H1 (cell line): ENCODE measurements around the gene SLC13A5. TPM values are rescaled to one million over a fixed set of nuclear protein-coding genes. Genes with fewer than 3 reads are reported as not detected.

ENCODE experiments used
- CTCF ChIA-PET: fragments of 300-600 bp; sonication (Branson Sonifier 250); formaldehyde crosslinking; loops from one replicate; lab custom pipeline; 2021; ENCODE audit not compliant: partially characterized antibody; lab: Charles Lee
- POLR2A ChIA-PET: fragments of 300-600 bp; sonication (Branson Sonifier 250); formaldehyde crosslinking; loops from one replicate; lab custom pipeline; 2021; ENCODE audit warnings: inconsistent platforms; ENCODE audit not compliant: partially characterized antibody; lab: Charles Lee
- DNase-seq, 2 experiments: peaks; one replicate each; pipeline versions ENCODE4 v3.0.0 to v3.0.0-alpha.2; 2010 to 2022; ENCODE audit warnings: low spot score in 2 of 2, low read depth in 1 of 2, mixed read lengths in 1 of 2
- FAIRE-seq: peaks from 2 replicates; lab custom pipeline; 2011; peaks lifted over from hg19 to GRCh38; lab: Jason Lieb, UNC
- H2AFZ ChIP-seq: 2 replicates; pipeline ENCODE4 v1.8.1; 2012; ENCODE audit warnings: low read length, inconsistent platforms
- H2AK5ac ChIP-seq: 2 replicates; pipeline ENCODE4 v1.6.1; 2013; ENCODE audit warnings: low read depth, low read length
- H2BK120ac ChIP-seq: replicated peaks from 2 replicates; pipeline ENCODE3; 2013; ENCODE audit warnings: low read depth, low read length, inconsistent platforms
- H2BK12ac ChIP-seq: 2 replicates; pipeline ENCODE4 v1.6.1; 2013; ENCODE audit warnings: low read depth, low read length
- H2BK15ac ChIP-seq: 2 replicates; pipeline ENCODE4 v1.6.1; 2013; ENCODE audit warnings: low read length
- H2BK20ac ChIP-seq: 2 replicates; pipeline ENCODE4 v1.6.1; 2013; ENCODE audit warnings: low read length
- H2BK5ac ChIP-seq: 2 replicates; pipeline ENCODE4 v1.6.1; 2013; ENCODE audit warnings: low read depth, low read length
- H3K14ac ChIP-seq: 2 replicates; pipeline ENCODE4 v1.6.1; 2013; ENCODE audit warnings: inconsistent platforms; ENCODE audit not compliant: insufficient read length
- H3K18ac ChIP-seq: 2 replicates; pipeline ENCODE4 v1.6.1; 2013; ENCODE audit warnings: low read length; ENCODE audit errors: extremely low read depth
- H3K23ac ChIP-seq: 2 replicates; pipeline ENCODE4 v1.6.1; 2013; ENCODE audit warnings: inconsistent platforms; ENCODE audit not compliant: insufficient read length
- H3K23me2 ChIP-seq: 2 replicates; pipeline ENCODE4 v1.6.1; 2013; ENCODE audit warnings: low read depth, low read length
- H3K27ac ChIP-seq: 2 replicates; pipeline ENCODE4 v1.6.1; 2011; ENCODE audit warnings: low read depth, low read length, inconsistent platforms
- H3K27me3 ChIP-seq, 4 experiments: replicated peaks in 1 of 4; 1 replicate in 1 of 4; 2 replicates in 3 of 4; pipeline versions ENCODE4 v1.6.1 to v1.8.1; 2011 to 2013; ENCODE audit warnings: low read length in 3 of 4, mild to moderate bottlenecking in 3 of 4, inconsistent platforms in 2 of 4, mixed read lengths in 2 of 4, moderate library complexity in 1 of 4; ENCODE audit not compliant: control insufficient read depth in 3 of 4, insufficient read depth in 3 of 4; ENCODE audit errors: extremely low read depth in 1 of 4
- H3K36me3 ChIP-seq, 4 experiments: 2 replicates each; pipeline versions ENCODE4 v1.6.1 to v1.8.1; 2011 to 2013; ENCODE audit warnings: mild to moderate bottlenecking in 4 of 4, low read length in 3 of 4, moderate library complexity in 2 of 4, control low read depth in 1 of 4, inconsistent platforms in 1 of 4; ENCODE audit not compliant: insufficient read depth in 4 of 4, control insufficient read depth in 2 of 4
- H3K4ac ChIP-seq: replicated peaks from 2 replicates; pipeline ENCODE3; 2013; ENCODE audit warnings: low read length, low read depth, mixed read lengths, inconsistent platforms; ENCODE audit not compliant: insufficient read length
- H3K4me1 ChIP-seq, 4 experiments: replicated peaks in 1 of 4; 1 replicate in 1 of 4; 2 replicates in 3 of 4; pipeline versions ENCODE4 v1.6.1 to v1.8.1; 2011 to 2013; ENCODE audit warnings: low read length in 3 of 4, inconsistent platforms in 2 of 4, mixed read lengths in 1 of 4; ENCODE audit not compliant: insufficient read depth in 4 of 4, control insufficient read depth in 3 of 4
- H3K4me2 ChIP-seq, 2 experiments: 2 replicates each; pipeline versions ENCODE4 v1.6.1 to v1.8.1; 2011 to 2013; ENCODE audit warnings: low read depth in 2 of 2, low read length in 2 of 2, control low read depth in 1 of 2, inconsistent platforms in 1 of 2, mild to moderate bottlenecking in 1 of 2; ENCODE audit not compliant: insufficient read depth in 1 of 2
- H3K4me3 ChIP-seq, 4 experiments: fragments of 200-600, 300-600 bp in 1 of 4; sonication (generic), shearing (Covaris generic), sonication (Bioruptor Twin) in 1 of 4; 2 replicates each; pipeline versions ENCODE4 v1.5.1 to v1.8.1; 2011 to 2016; ENCODE audit warnings: low read length in 4 of 4, low read depth in 3 of 4, control low read depth in 2 of 4, inconsistent platforms in 2 of 4, mild to moderate bottlenecking in 2 of 4, mixed read lengths in 1 of 4, moderate library complexity in 1 of 4; ENCODE audit not compliant: insufficient read depth in 2 of 4; ENCODE audit errors: extremely low read depth in 1 of 4
- H3K56ac ChIP-seq: replicated peaks from 2 replicates; pipeline ENCODE3; 2013; ENCODE audit warnings: low read depth, mild to moderate bottlenecking, mixed read lengths, low read length, inconsistent platforms; ENCODE audit not compliant: insufficient read length
- H3K79me1 ChIP-seq: 2 replicates; pipeline ENCODE4 v1.6.1; 2013; ENCODE audit warnings: low read depth, low read length, control low read depth
- H3K79me2 ChIP-seq, 2 experiments: 2 replicates each; pipeline versions ENCODE4 v1.6.1 to v1.8.1; 2012 to 2013; ENCODE audit warnings: low read length in 2 of 2, mild to moderate bottlenecking in 2 of 2, inconsistent platforms in 1 of 2; ENCODE audit not compliant: insufficient read depth in 2 of 2, control insufficient read depth in 1 of 2
- H3K9ac ChIP-seq, 4 experiments: replicated peaks in 1 of 4; 1 replicate in 1 of 4; 2 replicates in 3 of 4; pipeline versions ENCODE4 v1.6.1 to v1.8.1; 2011 to 2013; ENCODE audit warnings: low read depth in 3 of 4, low read length in 3 of 4, control low read depth in 2 of 4, mild to moderate bottlenecking in 2 of 4, moderate library complexity in 2 of 4, inconsistent platforms in 1 of 4; ENCODE audit errors: extremely low read depth in 1 of 4
- H3K9me3 ChIP-seq, 2 experiments: 2 replicates each; pipeline versions ENCODE4 v1.6.1 to v1.8.1; 2012 to 2013; ENCODE audit warnings: mild to moderate bottlenecking in 2 of 2, moderate library complexity in 2 of 2, control low read depth in 1 of 2, inconsistent platforms in 1 of 2, low read depth in 1 of 2, low read length in 1 of 2, mixed read lengths in 1 of 2; ENCODE audit not compliant: insufficient read depth in 2 of 2
- H4K20me1 ChIP-seq, 2 experiments: replicated peaks in 1 of 2; 2 replicates each; pipeline versions ENCODE3 to v1.8.1; 2011 to 2013; ENCODE audit warnings: inconsistent platforms in 2 of 2, low read length in 2 of 2, mild to moderate bottlenecking in 1 of 2; ENCODE audit not compliant: insufficient read depth in 2 of 2, control insufficient read depth in 1 of 2
- H4K5ac ChIP-seq: 2 replicates; pipeline ENCODE4 v1.6.1; 2013; ENCODE audit warnings: low read length, low read depth, mixed read lengths, inconsistent platforms; ENCODE audit not compliant: insufficient read length
- H4K8ac ChIP-seq: 2 replicates; pipeline ENCODE4 v1.8.0; 2013; ENCODE audit warnings: mild to moderate bottlenecking, moderate library complexity, low read length, inconsistent platforms; ENCODE audit not compliant: insufficient read depth; ENCODE audit errors: extremely low read depth
- H4K91ac ChIP-seq: replicated peaks from 2 replicates; pipeline ENCODE3; 2013; ENCODE audit warnings: low read length, mixed read lengths, inconsistent platforms; ENCODE audit not compliant: insufficient read length
- ATF3 ChIP-seq: IDR thresholded peaks from 2 replicates; pipeline ENCODE4 v1.6.1; 2011; ENCODE audit warnings: low read depth, mild to moderate bottlenecking, low read length; ENCODE audit not compliant: insufficient read depth
- CBX5 ChIP-seq: fragments of 300-800, 300-1000 bp; sonication (generic); IDR thresholded peaks from 2 replicates; pipeline ENCODE4 v1.7.1; 2016; ENCODE audit warnings: antibody characterized with exemption, low read length, low read depth
- CBX8 ChIP-seq: fragments of 300-800, 300-1000 bp; sonication (generic); IDR thresholded peaks from 2 replicates; pipeline ENCODE4 v1.7.1; 2016; ENCODE audit warnings: low read depth, low read length, borderline replicate concordance
- EGR1 ChIP-seq: IDR thresholded peaks from 2 replicates; pipeline ENCODE4 v1.6.1; 2011; ENCODE audit warnings: low read depth, low read length, borderline replicate concordance
- HDAC2 ChIP-seq, 2 experiments: fragments of 300-600 bp in 1 of 2; sonication (generic) in 1 of 2; IDR thresholded peaks; 2 replicates each; pipeline ENCODE4 v1.6.1; 2011 to 2012; ENCODE audit warnings: low read depth in 2 of 2, low read length in 2 of 2, mild to moderate bottlenecking in 2 of 2, moderate library complexity in 2 of 2, borderline replicate concordance in 1 of 2, inconsistent platforms in 1 of 2
- KDM5A ChIP-seq: fragments of 200-600 bp; IDR thresholded peaks from 2 replicates; pipeline ENCODE4 v1.7.1; 2012; ENCODE audit warnings: mild to moderate bottlenecking, low read length, inconsistent platforms, mixed read lengths
- PHF8 ChIP-seq: fragments of 200-600 bp; sonication (generic); conservative IDR thresholded peaks from 2 replicates; pipeline ENCODE4 v1.7.1; 2012; ENCODE audit warnings: low read depth, mild to moderate bottlenecking, inconsistent platforms, low read length, moderate library complexity
- POLR2A ChIP-seq, 2 experiments: IDR thresholded peaks; 1 replicate in 1 of 2; 2 replicates in 1 of 2; pipeline ENCODE4 v1.6.1; 2011; ENCODE audit warnings: low read depth in 2 of 2, low read length in 2 of 2, mild to moderate bottlenecking in 2 of 2; ENCODE audit errors: control extremely low read depth in 1 of 2
- WGBS, 2 experiments: shearing (Covaris generic) in 1 of 2; methylation state at CpG; one replicate each; pipeline versions ENCODE4 v1.1.6 to v1.1.7; 2013 to 2015; ENCODE audit warnings: low lambda C conversion rate in 2 of 2, mixed read lengths in 2 of 2, inconsistent platforms in 1 of 2, low coverage in 1 of 2, missing lambda C conversion rate in 1 of 2; ENCODE audit not compliant: insufficient replicate concordance in 2 of 2, insufficient coverage in 1 of 2, insufficient read length in 1 of 2; ENCODE audit errors: extremely low coverage in 1 of 2, missing lambda C conversion rate in 1 of 2; 5-methylcytosine and 5-hydroxymethylcytosine counted together
- polyA plus RNA-seq, 7 experiments: library from polyadenylated mRNA; depleted of rRNA in 3 of 7; stranded (reverse) in 5 of 7; unstranded in 2 of 7; fragments of >200 nt in 5 of 7; fragments of 200-250 nt in 2 of 7; gene quantifications; 1 replicate in 5 of 7; 2 replicates in 1 of 7; 4 replicates in 1 of 7; pipeline versions ENCODE4 v1.2.1 to v1.2.3, GENCODE V29; 2011 to 2013; ENCODE audit warnings: missing spikeins in 2 of 7, mixed read lengths in 2 of 7
- total RNA-seq: library from RNA; stranded (reverse); fragmentation: NEBNext Ultra II Directional; extraction: Animal tissue kit (Norgen Biotek cat#: 25700); gene quantifications from 2 replicates; pipeline ENCODE4 v1.2.1, GENCODE V29; 2021

Gene SLC13A5
- total and polyA plus RNA-seq, 2 of the 8 experiments (the other 6 are each of a cell fraction or from before 2014, with no cell fraction given) = 2.1 to 2.6 TPM

DNA sequence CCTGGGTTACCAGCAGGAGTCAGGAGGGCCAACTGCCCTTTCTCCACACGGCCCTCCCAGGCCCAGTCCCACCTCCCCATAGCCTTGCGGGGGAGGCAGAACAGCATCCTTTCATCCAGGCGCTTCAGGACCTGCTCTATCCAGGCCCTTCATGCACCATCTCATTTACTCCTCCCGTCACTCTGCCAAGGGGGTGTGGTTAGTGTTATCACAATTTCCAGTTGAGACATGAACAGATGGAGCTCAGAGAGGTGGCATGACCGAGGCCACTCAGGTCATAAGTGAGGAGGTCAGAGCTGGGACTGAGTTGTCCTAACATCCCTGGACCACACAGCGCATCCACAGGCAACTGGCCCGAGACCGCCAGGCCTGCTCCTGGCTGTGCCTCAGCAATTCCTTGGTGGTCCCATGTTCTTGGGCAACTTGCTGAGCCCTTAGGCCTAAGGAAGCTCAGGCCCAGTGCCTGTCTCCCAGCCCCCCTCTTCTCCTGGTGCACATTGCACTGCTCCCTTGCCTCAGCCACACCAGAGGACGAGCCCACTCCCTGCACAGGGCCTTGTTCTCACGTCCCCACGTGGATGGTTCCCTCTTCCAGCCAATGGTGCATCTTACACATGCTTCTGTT lies 37.9 kb downstream of the SLC13A5 start:
- Histone ChIP-seq H2AFZ (no peak overlapping the region), H3K27ac (no peak overlapping the region), H3K4ac (no peak overlapping the region), H2BK20ac (no peak overlapping the region), H2BK15ac (no peak overlapping the region), H3K4me2 (no peak overlapping the region), H3K4me1 (no peaks in the 10 kb centered on the region; a peak in 1 of 7 replicates), H3K23me2 (no peaks in the 10 kb centered on the region), H3K79me1 (no peaks in the 10 kb centered on the region), H3K4me3 (no peak overlapping the region), H3K9ac (no peak overlapping the region), H2BK120ac (no peak overlapping the region), H3K18ac (no peak overlapping the region), H4K91ac (no peak overlapping the region), H3K23ac (no peak overlapping the region), H4K20me1 (no peaks in the 10 kb centered on the region), H3K9me3 (no peaks in the 10 kb centered on the region), H4K5ac (no peak overlapping the region), H3K14ac (no peak overlapping the region), H3K56ac (no peak overlapping the region), H2AK5ac (no peak overlapping the region), H4K8ac (no peak overlapping the region; the same call in 1 of the 2 replicates), H3K27me3 (no peaks in the 10 kb centered on the region), H3K36me3 (no peaks in the 10 kb centered on the region), H2BK12ac (no peak overlapping the region), H2BK5ac (no peak overlapping the region), H3K79me2 (no peaks in the 10 kb centered on the region)
- CTCF ChIA-PET = interaction anchor here (1.1 to 2.3 kb wide), 5 partner anchors 26 to 168 kb away, joined by 3 to 8 read pairs (median 4); partner anchors contain the start of gene SLC13A5
- POLR2A ChIA-PET = no interaction called here
- no peak for DNase-seq
- no peak for FAIRE-seq
- 88% methylated on average over 11 of the region's 11 CpGs; no CpG with 5 or more reads in 1 of the 2 experiments for whole genome bisulfite sequencing, 2 experiments
- TF ChIP-seq CBX8 (no peak), KDM5A (no peak), POLR2A (IDR thresholded peaks at IDR 0.05; ENCODE audit: control extremely low read depth in 1 of 2, low read depth in 2 of 2, low read length in 2 of 2) (no peak), EGR1 (no peak), ATF3 (no peak), PHF8 (no peak), CBX5 (no peak), HDAC2 (IDR thresholded peaks at IDR 0.05; ENCODE audit: borderline replicate concordance in 1 of 2, low read depth in 2 of 2, low read length in 2 of 2) (no peak)
